ENCODE results near the gene BCDIN3D. TPM values are rescaled to one million over a fixed set of nuclear protein-coding genes. Genes with fewer than 3 reads are reported as not detected.

BCDIN3D gene
- total RNA-seq, 1 donor from 2014 or later, result 8.5 TPM

- no peak overlapping the region for H3K4me3 Mint-ChIP-seq
- TF ChIP-seq, protein P1, sequence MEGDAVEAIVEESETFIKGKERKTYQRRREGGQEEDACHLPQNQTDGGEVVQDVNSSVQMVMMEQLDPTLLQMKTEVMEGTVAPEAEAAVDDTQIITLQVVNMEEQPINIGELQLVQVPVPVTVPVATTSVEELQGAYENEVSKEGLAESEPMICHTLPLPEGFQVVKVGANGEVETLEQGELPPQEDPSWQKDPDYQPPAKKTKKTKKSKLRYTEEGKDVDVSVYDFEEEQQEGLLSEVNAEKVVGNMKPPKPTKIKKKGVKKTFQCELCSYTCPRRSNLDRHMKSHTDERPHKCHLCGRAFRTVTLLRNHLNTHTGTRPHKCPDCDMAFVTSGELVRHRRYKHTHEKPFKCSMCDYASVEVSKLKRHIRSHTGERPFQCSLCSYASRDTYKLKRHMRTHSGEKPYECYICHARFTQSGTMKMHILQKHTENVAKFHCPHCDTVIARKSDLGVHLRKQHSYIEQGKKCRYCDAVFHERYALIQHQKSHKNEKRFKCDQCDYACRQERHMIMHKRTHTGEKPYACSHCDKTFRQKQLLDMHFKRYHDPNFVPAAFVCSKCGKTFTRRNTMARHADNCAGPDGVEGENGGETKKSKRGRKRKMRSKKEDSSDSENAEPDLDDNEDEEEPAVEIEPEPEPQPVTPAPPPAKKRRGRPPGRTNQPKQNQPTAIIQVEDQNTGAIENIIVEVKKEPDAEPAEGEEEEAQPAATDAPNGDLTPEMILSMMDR (conservative IDR thresholded peaks at IDR 0.05), result no peak
- peaks cover 4% of the 10 kb centered on the region for H3K9me3 Mint-ChIP-seq
- H3K4me1 Mint-ChIP-seq (ENCODE audit: unreplicated experiment), result peaks cover 6% of the 10 kb centered on the region
- H3K27ac Mint-ChIP-seq, result no peak overlapping the region
- H3K27me3 Mint-ChIP-seq, result no peaks in the 10 kb centered on the region
- peaks cover 4% of the 10 kb centered on the region for H3K36me3 Mint-ChIP-seq
- no peak for DNase-seq (ENCODE audit: extremely low spot score, unreplicated experiment)
Observed at GRCh38 chr12:49878021-49878420, 35.1 kb upstream of the BCDIN3D start.

GRCh38 chr12:49877066-49877465 is 34.2 kb upstream of the BCDIN3D start:
- no peak for DNase-seq (ENCODE audit: extremely low spot score, unreplicated experiment)
- H3K4me3 Mint-ChIP-seq, result no peak overlapping the region
- TF ChIP-seq, protein P1 (conservative IDR thresholded peaks at IDR 0.05), result no peak

DNA sequence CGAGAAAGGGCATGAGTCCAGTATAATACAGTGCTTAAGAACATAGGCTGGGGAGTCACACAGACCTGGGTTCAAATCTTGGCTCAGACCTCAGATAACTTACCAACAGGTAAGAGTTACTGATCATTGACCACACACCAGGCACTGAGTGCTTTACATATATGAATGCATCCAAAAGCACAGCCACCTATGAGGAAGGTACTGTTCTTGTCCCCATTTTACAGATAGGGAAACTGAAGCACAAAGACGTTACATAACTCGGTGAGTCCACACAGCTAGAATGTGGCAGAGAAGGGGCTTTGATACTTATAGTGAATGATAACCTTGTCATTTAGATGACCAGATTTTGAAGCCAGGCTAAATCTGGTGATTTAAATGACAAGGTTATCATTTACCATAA is 33.2 kb upstream of the BCDIN3D start:
- Mint-ChIP-seq H3K4me1 (ENCODE audit: unreplicated experiment) (no peaks in the 10 kb centered on the region), H3K36me3 (peaks cover 4% of the 10 kb centered on the region), H3K27me3 (no peaks in the 10 kb centered on the region), H3K9me3 (peaks cover 4% of the 10 kb centered on the region), H3K27ac (no peak overlapping the region), H3K4me3 (no peak overlapping the region)
- TF ChIP-seq, protein P1 (conservative IDR thresholded peaks at IDR 0.05), result no peak
- DNase-seq (ENCODE audit: extremely low spot score, unreplicated experiment), result no peak

More at GRCh38 chr12:49877066-49877465, 34.2 kb upstream of the BCDIN3D start:
- H3K27me3 Mint-ChIP-seq, result no peaks in the 10 kb centered on the region
- no peaks in the 10 kb centered on the region for H3K4me1 Mint-ChIP-seq (ENCODE audit: unreplicated experiment)
- H3K9me3 Mint-ChIP-seq, result peaks cover 4% of the 10 kb centered on the region
- H3K27ac Mint-ChIP-seq, result no peak overlapping the region
- peaks cover 4% of the 10 kb centered on the region for H3K36me3 Mint-ChIP-seq

DNA sequence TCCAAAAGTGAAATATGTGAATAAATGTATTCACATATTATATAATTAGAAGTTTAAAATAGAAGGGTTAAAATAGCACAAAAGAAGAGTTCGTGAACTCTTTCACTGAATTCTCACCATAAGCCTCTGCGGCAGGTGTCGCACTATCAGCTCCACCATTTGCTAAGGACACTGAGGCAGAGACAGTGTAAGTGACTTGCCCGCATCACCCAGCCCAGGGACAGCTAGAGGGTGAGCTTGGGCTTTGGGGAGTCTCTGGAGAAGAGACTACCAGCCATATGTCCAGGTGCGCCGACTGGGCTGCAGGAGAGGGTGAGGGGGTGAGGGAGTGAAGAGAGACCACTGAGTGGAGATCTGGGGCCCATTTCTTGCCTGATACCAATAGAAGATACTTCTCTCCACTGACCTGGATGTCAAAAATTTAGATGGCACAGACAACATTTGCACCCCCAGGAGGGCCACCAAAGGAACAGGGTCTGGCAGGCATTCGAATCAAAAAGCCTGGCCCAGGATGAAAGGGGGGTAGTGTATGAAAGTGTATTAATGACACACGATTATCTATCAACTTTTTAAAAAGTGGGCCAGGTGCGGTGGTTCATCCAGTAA is 32.3 kb upstream of the BCDIN3D start:
- H3K4me1 Mint-ChIP-seq (ENCODE audit: unreplicated experiment), result no peaks in the 10 kb centered on the region
- H3K27me3 Mint-ChIP-seq, result no peaks in the 10 kb centered on the region
- DNase-seq (ENCODE audit: extremely low spot score, unreplicated experiment), result no peak
- TF ChIP-seq, protein P1 (conservative IDR thresholded peaks at IDR 0.05), result no peak
- no peak overlapping the region for H3K4me3 Mint-ChIP-seq
- H3K36me3 Mint-ChIP-seq, result peaks cover 4% of the 10 kb centered on the region
- no peak overlapping the region for H3K27ac Mint-ChIP-seq
- peaks cover 4% of the 10 kb centered on the region for H3K9me3 Mint-ChIP-seq

- peaks cover 4% of the 10 kb centered on the region for H3K36me3 Mint-ChIP-seq
- H3K9me3 Mint-ChIP-seq, result peaks cover 4% of the 10 kb centered on the region
- no peaks in the 10 kb centered on the region for H3K27me3 Mint-ChIP-seq
- no peak overlapping the region for H3K4me3 Mint-ChIP-seq
- H3K27ac Mint-ChIP-seq, result no peak overlapping the region
- no peak for DNase-seq (ENCODE audit: extremely low spot score, unreplicated experiment)
- TF ChIP-seq, protein P1 (conservative IDR thresholded peaks at IDR 0.05), result no peak
- H3K4me1 Mint-ChIP-seq (ENCODE audit: unreplicated experiment), result peaks cover under 1% of the 10 kb centered on the region
Observed at GRCh38 chr12:49874142-49874897, 31.4 kb upstream of the BCDIN3D start.

Measured in type B pancreatic cell (in vitro differentiated cells).